ENCODE measurements around the gene BTBD9. TPM values are rescaled to one million over a fixed set of nuclear protein-coding genes. Genes with fewer than 3 reads are reported as not detected.

Gene BTBD9
- total and polyA plus RNA-seq, 9 of the 15 experiments (the other 6 are each of a cell fraction or from before 2014, with no cell fraction given) = 0.08 to 1.6 (median 0.58) TPM

DNA sequence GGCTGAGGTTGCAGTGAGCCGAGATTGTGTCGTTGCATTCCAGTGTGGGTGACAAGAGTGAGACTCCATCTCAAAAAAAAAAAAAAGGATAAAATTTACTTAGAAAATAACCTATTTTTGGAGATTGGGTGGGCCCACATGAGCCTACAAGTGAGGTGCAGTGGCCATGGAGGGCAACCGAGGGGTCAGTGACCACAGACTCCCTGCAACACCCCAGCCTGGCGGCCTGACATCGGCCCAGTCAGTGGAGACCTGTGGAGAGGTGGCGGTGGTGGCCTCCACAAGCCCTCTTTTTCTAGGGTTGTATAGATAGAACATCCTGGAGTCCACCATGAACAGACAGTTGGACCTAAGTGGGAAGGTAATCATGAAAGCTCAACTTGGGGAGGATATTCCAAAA lies 52.7 kb downstream of the BTBD9 start (continued):
- TF ChIP-seq, protein P1, sequence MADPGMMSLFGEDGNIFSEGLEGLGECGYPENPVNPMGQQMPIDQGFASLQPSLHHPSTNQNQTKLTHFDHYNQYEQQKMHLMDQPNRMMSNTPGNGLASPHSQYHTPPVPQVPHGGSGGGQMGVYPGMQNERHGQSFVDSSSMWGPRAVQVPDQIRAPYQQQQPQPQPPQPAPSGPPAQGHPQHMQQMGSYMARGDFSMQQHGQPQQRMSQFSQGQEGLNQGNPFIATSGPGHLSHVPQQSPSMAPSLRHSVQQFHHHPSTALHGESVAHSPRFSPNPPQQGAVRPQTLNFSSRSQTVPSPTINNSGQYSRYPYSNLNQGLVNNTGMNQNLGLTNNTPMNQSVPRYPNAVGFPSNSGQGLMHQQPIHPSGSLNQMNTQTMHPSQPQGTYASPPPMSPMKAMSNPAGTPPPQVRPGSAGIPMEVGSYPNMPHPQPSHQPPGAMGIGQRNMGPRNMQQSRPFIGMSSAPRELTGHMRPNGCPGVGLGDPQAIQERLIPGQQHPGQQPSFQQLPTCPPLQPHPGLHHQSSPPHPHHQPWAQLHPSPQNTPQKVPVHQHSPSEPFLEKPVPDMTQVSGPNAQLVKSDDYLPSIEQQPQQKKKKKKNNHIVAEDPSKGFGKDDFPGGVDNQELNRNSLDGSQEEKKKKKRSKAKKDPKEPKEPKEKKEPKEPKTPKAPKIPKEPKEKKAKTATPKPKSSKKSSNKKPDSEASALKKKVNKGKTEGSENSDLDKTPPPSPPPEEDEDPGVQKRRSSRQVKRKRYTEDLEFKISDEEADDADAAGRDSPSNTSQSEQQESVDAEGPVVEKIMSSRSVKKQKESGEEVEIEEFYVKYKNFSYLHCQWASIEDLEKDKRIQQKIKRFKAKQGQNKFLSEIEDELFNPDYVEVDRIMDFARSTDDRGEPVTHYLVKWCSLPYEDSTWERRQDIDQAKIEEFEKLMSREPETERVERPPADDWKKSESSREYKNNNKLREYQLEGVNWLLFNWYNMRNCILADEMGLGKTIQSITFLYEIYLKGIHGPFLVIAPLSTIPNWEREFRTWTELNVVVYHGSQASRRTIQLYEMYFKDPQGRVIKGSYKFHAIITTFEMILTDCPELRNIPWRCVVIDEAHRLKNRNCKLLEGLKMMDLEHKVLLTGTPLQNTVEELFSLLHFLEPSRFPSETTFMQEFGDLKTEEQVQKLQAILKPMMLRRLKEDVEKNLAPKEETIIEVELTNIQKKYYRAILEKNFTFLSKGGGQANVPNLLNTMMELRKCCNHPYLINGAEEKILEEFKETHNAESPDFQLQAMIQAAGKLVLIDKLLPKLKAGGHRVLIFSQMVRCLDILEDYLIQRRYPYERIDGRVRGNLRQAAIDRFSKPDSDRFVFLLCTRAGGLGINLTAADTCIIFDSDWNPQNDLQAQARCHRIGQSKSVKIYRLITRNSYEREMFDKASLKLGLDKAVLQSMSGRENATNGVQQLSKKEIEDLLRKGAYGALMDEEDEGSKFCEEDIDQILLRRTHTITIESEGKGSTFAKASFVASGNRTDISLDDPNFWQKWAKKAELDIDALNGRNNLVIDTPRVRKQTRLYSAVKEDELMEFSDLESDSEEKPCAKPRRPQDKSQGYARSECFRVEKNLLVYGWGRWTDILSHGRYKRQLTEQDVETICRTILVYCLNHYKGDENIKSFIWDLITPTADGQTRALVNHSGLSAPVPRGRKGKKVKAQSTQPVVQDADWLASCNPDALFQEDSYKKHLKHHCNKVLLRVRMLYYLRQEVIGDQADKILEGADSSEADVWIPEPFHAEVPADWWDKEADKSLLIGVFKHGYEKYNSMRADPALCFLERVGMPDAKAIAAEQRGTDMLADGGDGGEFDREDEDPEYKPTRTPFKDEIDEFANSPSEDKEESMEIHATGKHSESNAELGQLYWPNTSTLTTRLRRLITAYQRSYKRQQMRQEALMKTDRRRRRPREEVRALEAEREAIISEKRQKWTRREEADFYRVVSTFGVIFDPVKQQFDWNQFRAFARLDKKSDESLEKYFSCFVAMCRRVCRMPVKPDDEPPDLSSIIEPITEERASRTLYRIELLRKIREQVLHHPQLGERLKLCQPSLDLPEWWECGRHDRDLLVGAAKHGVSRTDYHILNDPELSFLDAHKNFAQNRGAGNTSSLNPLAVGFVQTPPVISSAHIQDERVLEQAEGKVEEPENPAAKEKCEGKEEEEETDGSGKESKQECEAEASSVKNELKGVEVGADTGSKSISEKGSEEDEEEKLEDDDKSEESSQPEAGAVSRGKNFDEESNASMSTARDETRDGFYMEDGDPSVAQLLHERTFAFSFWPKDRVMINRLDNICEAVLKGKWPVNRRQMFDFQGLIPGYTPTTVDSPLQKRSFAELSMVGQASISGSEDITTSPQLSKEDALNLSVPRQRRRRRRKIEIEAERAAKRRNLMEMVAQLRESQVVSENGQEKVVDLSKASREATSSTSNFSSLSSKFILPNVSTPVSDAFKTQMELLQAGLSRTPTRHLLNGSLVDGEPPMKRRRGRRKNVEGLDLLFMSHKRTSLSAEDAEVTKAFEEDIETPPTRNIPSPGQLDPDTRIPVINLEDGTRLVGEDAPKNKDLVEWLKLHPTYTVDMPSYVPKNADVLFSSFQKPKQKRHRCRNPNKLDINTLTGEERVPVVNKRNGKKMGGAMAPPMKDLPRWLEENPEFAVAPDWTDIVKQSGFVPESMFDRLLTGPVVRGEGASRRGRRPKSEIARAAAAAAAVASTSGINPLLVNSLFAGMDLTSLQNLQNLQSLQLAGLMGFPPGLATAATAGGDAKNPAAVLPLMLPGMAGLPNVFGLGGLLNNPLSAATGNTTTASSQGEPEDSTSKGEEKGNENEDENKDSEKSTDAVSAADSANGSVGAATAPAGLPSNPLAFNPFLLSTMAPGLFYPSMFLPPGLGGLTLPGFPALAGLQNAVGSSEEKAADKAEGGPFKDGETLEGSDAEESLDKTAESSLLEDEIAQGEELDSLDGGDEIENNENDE (IDR thresholded peaks at IDR 0.05; ENCODE audit: low read depth, low read length) = no peak
- TF ChIP-seq ZNF639 (CRISPR knock-in tag; conservative IDR thresholded peaks at IDR 0.05 in 1 of 2, IDR thresholded peaks at IDR 0.05 in 1 of 2) = no peak
- no peak for TF ChIP-seq OTX1 (CRISPR knock-in tag; IDR thresholded peaks at IDR 0.05)
- no peak for TF ChIP-seq FIP1L1 (IDR thresholded peaks at IDR 0.05; ENCODE audit: low read depth, low read length, poor library complexity, severe bottlenecking)
- no peak for TF ChIP-seq ZNF143 (CRISPR knock-in tag; IDR thresholded peaks at IDR 0.05)
- TF ChIP-seq MTF1 (CRISPR knock-in tag; IDR thresholded peaks at IDR 0.05; ENCODE audit: borderline replicate concordance) = no peak
- TF ChIP-seq ZNF609 (CRISPR knock-in tag; IDR thresholded peaks at IDR 0.05; ENCODE audit: borderline replicate concordance) = no peak
- TF ChIP-seq ZNF511 (CRISPR knock-in tag; IDR thresholded peaks at IDR 0.05) = no peak
